ENCODE results near the gene ZBTB46.
"Not testable (repeated sequence)": the region's sequence is repeated elsewhere in the genome, so short reads cannot be mapped to it uniquely, and the experiment has no call there.

ZBTB46 gene

DNA sequence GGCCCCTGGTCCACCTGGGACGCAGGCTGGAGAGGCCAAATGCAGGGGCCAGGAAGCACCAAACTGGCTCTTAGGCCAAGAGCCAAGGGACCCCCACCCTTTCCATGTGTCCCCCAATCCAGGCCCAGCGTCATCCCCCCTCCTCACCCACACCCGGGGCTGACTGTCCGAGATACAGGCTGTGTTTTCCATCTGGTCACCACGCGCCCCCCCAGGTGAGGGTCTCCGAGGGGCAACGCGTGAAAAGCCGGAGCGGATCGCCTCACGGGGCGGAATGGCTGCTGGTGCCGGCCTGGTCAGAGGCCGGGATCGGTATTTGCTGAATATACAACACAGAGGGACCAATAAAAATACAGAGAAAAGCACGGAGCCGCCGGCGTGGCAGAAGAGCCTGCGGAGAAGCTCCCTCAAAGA lies 25.0 kb upstream of the ZBTB46 start:
- peaks cover 59% of the 10 kb centered on the region for H3K4me1 ChIP-seq (ENCODE audit: control insufficient read depth, insufficient read depth, low read length)
- H3K4me3 ChIP-seq (ENCODE audit: low read depth, low read length) = peak overlapping the region; percentile 47
- H3K36me3 ChIP-seq (ENCODE audit: control insufficient read depth, insufficient read depth, low read length) = no peaks in the 10 kb centered on the region
- H3K27me3 ChIP-seq (ENCODE audit: control insufficient read depth, insufficient read depth, low read length) = no peaks in the 10 kb centered on the region
- no peak overlapping the region for H3K27ac ChIP-seq (ENCODE audit: low read depth, low read length)
- H3K9me3 ChIP-seq (ENCODE audit: control insufficient read depth, insufficient read depth, low read depth, low read length) = no peaks in the 10 kb centered on the region
- H3K9ac ChIP-seq (ENCODE audit: low read length) = no peak overlapping the region

DNA sequence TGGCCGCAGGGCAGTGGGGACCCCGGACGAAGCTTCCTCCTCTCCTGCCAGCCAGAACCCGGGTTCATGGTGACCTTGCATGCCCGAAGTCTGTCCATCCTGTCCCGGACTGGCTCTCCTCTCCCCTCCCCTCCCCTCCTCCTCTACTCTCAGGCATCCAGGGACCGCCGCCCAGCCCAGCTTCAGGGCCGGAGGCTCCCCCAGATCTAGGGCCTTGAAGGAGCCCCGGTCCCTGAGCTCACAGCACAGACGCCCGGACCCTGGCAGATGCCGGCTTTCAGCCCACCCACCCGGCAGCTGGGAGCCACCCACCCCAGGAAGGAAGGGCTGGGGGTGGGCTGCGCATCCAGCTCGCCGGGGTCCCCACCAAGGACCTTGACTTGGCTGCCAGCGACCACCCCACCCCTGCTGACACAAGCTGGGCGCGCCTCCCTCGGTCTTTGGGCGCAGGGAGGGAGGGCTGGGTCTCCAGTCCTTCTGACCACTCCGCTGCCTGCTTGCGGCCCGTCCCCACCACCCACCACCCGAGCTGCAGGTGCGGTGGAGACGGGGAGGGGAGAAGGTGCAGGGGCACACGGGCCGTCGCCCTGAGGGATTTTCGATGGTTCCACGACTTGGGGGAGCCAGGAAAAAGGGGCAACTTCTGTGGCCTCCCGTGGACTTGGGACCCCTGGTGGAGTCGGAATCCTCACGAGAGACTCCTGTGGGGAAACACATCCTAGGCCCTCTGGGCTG lies 24.5 kb upstream of the ZBTB46 start:
- no peaks in the 10 kb centered on the region for H3K36me3 ChIP-seq (ENCODE audit: control insufficient read depth, insufficient read depth, low read length)
- no peak overlapping the region for H3K27ac ChIP-seq (ENCODE audit: low read depth, low read length)
- H3K9ac ChIP-seq (ENCODE audit: low read length) = peak overlapping the region; percentile 57
- H3K4me3 ChIP-seq (ENCODE audit: low read depth, low read length) = peak overlapping the region; percentile 47
- peaks cover 54% of the 10 kb centered on the region for H3K4me1 ChIP-seq (ENCODE audit: control insufficient read depth, insufficient read depth, low read length)
- no peaks in the 10 kb centered on the region for H3K9me3 ChIP-seq (ENCODE audit: control insufficient read depth, insufficient read depth, low read depth, low read length)
- no peaks in the 10 kb centered on the region for H3K27me3 ChIP-seq (ENCODE audit: control insufficient read depth, insufficient read depth, low read length)

DNA sequence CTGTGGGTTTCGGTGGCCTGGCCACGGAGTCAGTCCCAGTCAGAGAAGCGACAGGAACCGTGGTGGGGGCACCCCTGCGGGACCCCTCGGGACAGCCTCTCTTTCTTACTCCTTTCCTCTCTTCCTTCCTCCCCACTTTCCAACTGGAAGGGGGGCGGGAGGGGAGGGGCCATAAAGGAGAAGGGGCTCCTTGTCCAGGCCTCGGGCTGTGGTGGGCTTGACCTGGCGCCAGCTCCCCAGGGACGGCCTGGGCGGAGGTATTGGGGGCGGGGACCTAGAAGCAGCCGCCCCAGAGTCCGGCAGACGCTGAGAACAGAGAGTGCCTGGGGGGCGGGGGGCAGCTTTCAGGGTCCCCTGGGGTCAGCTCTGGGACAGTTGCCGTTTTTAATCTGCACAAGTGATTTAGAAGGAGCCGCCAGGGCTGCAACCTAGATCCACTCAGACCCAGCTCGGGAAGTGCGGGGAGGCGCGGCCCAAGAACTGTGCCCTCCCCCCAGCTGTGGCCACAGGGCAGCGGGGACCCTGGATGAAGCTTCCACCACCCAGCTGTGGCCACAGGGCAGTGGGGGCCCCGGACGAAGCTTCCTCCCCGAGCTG lies 23.8 kb upstream of the ZBTB46 start:
- Histone ChIP-seq H3K4me3 (ENCODE audit: low read depth, low read length) (peak overlapping the region; percentile 47), H3K9ac (ENCODE audit: low read length) (peak overlapping the region; percentile 57), H3K27ac (ENCODE audit: low read depth, low read length) (peak overlapping the region; percentile 79; the same call in 1 of the 2 replicates), H3K9me3 (ENCODE audit: control insufficient read depth, insufficient read depth, low read depth, low read length) (no peaks in the 10 kb centered on the region), H3K4me1 (ENCODE audit: control insufficient read depth, insufficient read depth, low read length) (peaks cover 52% of the 10 kb centered on the region), H3K27me3 (ENCODE audit: control insufficient read depth, insufficient read depth, low read length) (no peaks in the 10 kb centered on the region), H3K36me3 (ENCODE audit: control insufficient read depth, insufficient read depth, low read length) (no peaks in the 10 kb centered on the region)

DNA sequence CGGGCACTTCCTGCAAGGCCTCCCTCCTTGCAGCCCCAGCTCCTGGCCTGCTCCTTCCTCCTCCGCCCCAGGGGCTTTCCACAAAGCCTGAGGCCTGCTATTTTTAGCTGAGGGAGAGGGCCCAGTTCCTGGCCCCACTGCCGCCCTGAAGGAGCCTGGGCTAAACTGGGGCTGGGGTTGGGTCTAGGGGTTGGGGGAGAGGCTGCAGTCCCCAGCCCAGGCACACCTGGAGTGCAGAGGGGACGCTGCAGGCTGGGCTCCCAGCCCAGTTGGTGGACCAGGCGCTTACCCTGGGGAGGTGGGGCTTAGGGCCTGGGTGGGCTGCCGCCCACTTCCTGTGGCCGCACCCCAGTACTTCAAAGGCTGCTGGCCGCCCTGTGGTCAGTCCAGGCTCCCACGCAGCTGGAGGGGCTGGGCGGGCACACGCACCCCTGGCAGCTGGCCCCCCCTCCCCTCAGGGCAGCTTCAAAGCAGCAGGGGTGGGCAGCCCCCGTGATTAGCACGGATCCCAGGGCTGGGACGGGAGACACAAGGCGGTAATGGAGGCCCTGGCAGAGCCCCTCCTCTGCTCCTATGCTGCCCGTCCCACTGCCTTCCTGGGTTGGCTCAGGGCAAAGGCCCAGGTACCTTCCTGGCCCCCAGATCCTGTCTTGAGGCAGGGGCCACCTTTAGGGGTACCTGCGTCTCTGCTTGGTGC lies 23.2 kb upstream of the ZBTB46 start:
- H3K4me1 ChIP-seq (ENCODE audit: control insufficient read depth, insufficient read depth, low read length) = peaks cover 48% of the 10 kb centered on the region
- H3K9ac ChIP-seq (ENCODE audit: low read length) = peak overlapping the region; percentile 57
- no peaks in the 10 kb centered on the region for H3K36me3 ChIP-seq (ENCODE audit: control insufficient read depth, insufficient read depth, low read length)
- peak overlapping the region; percentile 47 for H3K4me3 ChIP-seq (ENCODE audit: low read depth, low read length)
- H3K27ac ChIP-seq (ENCODE audit: low read depth, low read length) = peak overlapping the region; percentile 79; the same call in 1 of the 2 replicates
- no peaks in the 10 kb centered on the region for H3K9me3 ChIP-seq (ENCODE audit: control insufficient read depth, insufficient read depth, low read depth, low read length)
- H3K27me3 ChIP-seq (ENCODE audit: control insufficient read depth, insufficient read depth, low read length) = no peaks in the 10 kb centered on the region

DNA sequence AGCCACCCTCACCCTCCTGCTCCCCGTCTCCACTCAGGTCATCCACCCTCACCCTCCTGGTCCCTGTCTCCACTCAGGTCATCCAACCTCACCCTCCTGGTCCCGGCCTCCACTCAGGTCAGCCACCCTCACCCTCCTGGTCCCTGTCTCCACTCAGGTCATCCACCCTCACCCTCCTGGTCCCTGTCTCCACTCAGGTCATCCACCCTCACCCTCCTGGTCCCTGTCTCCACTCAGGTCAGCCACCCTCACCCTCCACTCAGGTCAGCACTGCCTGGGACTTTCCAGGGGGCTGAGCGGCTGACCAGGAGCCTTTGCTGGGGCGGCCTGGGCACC lies 22.6 kb upstream of the ZBTB46 start:
- not testable (repeated sequence) for H3K27me3 ChIP-seq (ENCODE audit: control insufficient read depth, insufficient read depth, low read length); H3K36me3 ChIP-seq (ENCODE audit: control insufficient read depth, insufficient read depth, low read length); H3K9me3 ChIP-seq (ENCODE audit: control insufficient read depth, insufficient read depth, low read depth, low read length); H3K4me3 ChIP-seq (ENCODE audit: low read depth, low read length)
- peak overlapping the region; percentile 17 for H3K9ac ChIP-seq (ENCODE audit: low read length)
- H3K4me1 ChIP-seq (ENCODE audit: control insufficient read depth, insufficient read depth, low read length) = peaks cover 43% of the 10 kb centered on the region
- H3K27ac ChIP-seq (ENCODE audit: low read depth, low read length) = peak overlapping the region; percentile 79; the same call in 1 of the 2 replicates

DNA sequence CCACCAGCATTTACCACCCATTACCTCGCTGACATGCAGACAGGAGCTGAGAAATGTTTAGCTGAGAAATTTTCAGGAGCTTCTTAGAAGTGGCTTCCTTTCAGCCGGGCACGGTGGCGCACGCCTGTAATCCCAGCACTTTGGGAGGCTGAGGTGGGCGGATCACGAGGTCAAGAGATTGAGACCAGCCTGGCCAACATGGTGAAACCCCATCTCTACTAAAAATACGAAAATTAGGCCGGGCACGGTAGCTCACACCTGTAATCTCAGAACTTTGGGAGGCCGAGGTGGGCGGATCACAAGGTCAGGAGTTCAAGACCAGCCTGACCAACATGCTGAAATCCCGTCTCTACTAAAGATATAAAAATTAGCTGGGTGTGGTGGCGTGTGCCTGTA lies 20.5 kb upstream of the ZBTB46 start:
- not testable (repeated sequence) for H3K36me3 ChIP-seq (ENCODE audit: control insufficient read depth, insufficient read depth, low read length); H3K9ac ChIP-seq (ENCODE audit: low read length); H3K4me3 ChIP-seq (ENCODE audit: low read depth, low read length); H3K9me3 ChIP-seq (ENCODE audit: control insufficient read depth, insufficient read depth, low read depth, low read length); H3K27ac ChIP-seq (ENCODE audit: low read depth, low read length); H3K27me3 ChIP-seq (ENCODE audit: control insufficient read depth, insufficient read depth, low read length)
- H3K4me1 ChIP-seq (ENCODE audit: control insufficient read depth, insufficient read depth, low read length) = peaks cover 51% of the 10 kb centered on the region

DNA sequence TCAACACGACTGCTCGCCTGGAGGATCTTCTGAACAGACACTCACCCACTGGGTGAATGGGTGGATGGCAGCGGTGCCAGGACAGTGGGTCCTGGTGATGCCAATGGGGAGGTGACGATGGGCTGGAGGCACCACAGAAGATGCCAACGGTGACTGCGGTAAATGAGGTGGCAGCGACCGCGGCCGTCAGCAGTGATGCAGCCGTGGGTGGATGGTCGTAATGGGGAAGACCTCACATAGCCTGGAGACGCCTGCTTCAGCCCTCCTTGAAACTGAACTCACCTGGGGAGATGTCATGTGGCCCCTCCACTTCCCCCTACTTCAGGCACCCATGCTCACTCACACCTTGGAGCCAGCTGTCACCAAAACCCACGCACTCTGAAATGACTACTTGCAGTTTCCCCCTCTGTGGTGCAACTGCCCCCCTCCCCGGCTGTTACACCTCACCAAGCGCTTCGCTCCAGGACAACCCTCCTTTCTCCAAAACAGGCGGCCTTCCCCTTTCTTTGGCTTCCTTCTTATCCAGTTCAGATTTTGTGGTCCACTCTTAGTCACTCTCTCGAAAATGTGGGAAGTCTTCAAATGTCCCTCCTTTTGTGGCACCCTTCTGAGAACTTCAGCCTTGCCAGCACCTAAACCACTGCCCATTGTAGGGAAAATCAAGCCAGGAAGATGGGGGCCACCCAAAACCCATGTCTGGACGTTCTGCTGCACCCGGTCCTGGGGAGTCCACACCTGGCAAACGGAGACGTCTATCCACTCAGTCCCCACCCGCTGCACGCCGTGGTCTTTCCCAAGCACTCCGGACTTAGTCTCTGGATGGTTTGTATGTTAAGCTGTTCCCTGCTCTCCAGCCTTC lies 19.9 kb upstream of the ZBTB46 start:
- Histone ChIP-seq H3K27ac (ENCODE audit: low read depth, low read length) (no peak overlapping the region), H3K4me3 (ENCODE audit: low read depth, low read length) (no peak overlapping the region), H3K27me3 (ENCODE audit: control insufficient read depth, insufficient read depth, low read length) (no peaks in the 10 kb centered on the region), H3K9ac (ENCODE audit: low read length) (no peak overlapping the region), H3K9me3 (ENCODE audit: control insufficient read depth, insufficient read depth, low read depth, low read length) (no peaks in the 10 kb centered on the region), H3K4me1 (ENCODE audit: control insufficient read depth, insufficient read depth, low read length) (peaks cover 47% of the 10 kb centered on the region), H3K36me3 (ENCODE audit: control insufficient read depth, insufficient read depth, low read length) (no peaks in the 10 kb centered on the region)

DNA sequence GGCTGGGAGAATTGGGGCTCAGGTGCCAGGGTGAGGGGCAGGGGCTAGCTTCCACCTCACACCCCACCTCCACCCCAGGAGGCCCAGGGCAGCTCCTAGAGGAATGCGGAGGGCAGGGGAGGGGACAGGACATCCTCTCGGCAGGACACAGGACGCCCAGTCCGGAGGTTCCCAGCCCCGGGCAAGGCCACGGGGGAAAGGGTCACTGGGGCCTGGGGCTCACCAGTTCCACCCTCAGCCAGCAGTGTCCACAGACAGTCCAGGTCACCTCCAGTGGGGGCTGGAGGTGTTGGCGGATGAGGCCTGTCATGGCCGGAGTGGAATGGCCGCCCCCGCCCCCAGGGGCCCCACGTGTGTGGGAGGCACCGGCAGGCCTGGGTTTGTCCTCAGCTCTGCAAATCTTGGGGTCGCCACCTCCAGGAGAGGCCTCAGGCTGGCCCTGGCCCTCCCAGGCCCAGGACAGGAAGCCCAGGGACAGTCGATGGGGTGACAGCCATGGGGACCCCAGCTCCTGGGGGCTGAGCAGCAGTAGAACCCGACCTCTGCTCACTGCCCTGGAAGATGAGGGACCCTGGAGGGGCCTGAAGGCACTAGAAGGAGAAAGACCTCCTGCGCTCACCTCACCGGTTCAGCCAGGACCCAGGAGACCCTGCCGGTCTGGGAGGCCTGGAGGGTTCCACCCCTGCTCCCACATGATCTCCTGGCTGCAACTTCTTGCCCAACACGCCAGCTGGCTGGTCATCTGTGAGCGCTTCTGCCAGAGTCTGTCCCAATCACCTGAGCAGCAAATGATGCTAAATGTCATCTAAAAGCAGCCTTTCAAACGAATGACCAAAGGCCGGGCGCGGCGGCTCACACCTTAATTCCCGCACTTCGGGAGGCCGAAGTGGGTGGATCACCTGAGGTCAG lies 17.2 kb upstream of the ZBTB46 start:
- Histone ChIP-seq H3K4me1 (ENCODE audit: control insufficient read depth, insufficient read depth, low read length) (peaks cover 28% of the 10 kb centered on the region), H3K9me3 (ENCODE audit: control insufficient read depth, insufficient read depth, low read depth, low read length) (no peaks in the 10 kb centered on the region), H3K4me3 (ENCODE audit: low read depth, low read length) (no peak overlapping the region), H3K27ac (ENCODE audit: low read depth, low read length) (peak overlapping the region; percentile 69), H3K27me3 (ENCODE audit: control insufficient read depth, insufficient read depth, low read length) (no peaks in the 10 kb centered on the region), H3K36me3 (ENCODE audit: control insufficient read depth, insufficient read depth, low read length) (no peaks in the 10 kb centered on the region), H3K9ac (ENCODE audit: low read length) (peak overlapping the region; percentile 14)

DNA sequence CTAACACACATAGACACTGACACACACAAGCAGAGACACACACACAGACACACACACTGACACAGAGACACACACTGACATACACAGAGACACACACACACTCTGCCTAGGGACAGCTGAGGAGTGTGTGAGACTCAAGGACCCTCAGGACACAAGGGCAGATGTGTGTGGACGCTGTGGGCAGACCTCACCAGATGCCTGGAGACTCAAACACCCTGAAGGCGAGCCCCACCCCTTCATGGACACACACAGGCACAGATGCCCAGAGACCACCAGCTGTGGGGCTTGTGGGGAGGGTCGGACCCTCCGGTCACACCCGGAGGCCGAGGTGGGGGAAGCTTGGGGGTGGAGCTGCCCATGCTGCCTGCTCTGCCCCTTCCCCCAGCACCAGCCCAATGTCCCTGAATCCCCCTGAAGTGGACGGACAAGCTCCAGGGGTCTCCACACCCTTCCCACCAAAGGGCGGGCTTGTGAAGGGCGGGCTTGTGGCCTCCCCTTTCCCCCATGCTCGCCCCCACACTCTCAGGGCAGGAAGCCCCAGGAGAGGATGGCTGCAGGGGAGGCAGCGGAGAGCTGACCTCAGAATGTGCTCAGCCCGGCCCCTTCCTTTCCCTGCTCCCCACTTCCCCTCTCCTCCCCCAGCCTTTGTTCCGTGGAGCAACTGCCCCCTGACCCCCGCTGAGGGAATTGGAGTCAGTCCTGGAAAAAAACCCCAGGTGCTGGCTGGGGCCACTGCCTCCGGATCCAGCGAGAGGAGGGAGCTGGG lies 16.4 kb upstream of the ZBTB46 start:
- H3K9me3 ChIP-seq (ENCODE audit: control insufficient read depth, insufficient read depth, low read depth, low read length) = no peaks in the 10 kb centered on the region
- peak overlapping the region; percentile 6; the same call in 1 of the 2 replicates for H3K4me3 ChIP-seq (ENCODE audit: low read depth, low read length)
- no peaks in the 10 kb centered on the region for H3K27me3 ChIP-seq (ENCODE audit: control insufficient read depth, insufficient read depth, low read length)
- peaks cover 28% of the 10 kb centered on the region for H3K4me1 ChIP-seq (ENCODE audit: control insufficient read depth, insufficient read depth, low read length)
- H3K36me3 ChIP-seq (ENCODE audit: control insufficient read depth, insufficient read depth, low read length) = no peaks in the 10 kb centered on the region
- peak overlapping the region; percentile 69 for H3K27ac ChIP-seq (ENCODE audit: low read depth, low read length)
- H3K9ac ChIP-seq (ENCODE audit: low read length) = peak overlapping the region; percentile 14

Data from HUES6 (cell line).